Myometrial cell (primary cell): ENCODE results near the gene CACHD1. TPM values are rescaled to one million over a fixed set of nuclear protein-coding genes. Genes with fewer than 3 reads are reported as not detected.

Experiments used
- total RNA-seq: library from RNA; depleted of rRNA; stranded (reverse); fragments of >200 nt; gene quantifications from 2 replicates; pipeline ENCODE4 v1.2.3, GENCODE V29; 2015

CACHD1 gene
- total RNA-seq: 2.1 and 2.6 TPM in 2 replicates

GRCh38 chr1:64469977-64470664, at the start of gene CACHD1:
CACHD1 (plus strand) TSS chr1:64470129; CDS start chr1:64470745, 616 bp downstream.

